Liver (tissue), 3 donors: ENCODE measurements around the gene AIP.

ENCODE experiments used
- CTCF ChIP-seq: fragments of 150-350 bp; IDR thresholded peaks from 2 replicates; pipeline ENCODE4 v1.5.1; 2017; ENCODE audit warnings: improper control_type of control experiment, low read depth, low read length; ENCODE audit not compliant: missing input control
- FOXA1 ChIP-seq: IDR thresholded peaks from 2 replicates; pipeline ENCODE4 v1.6.1; 2016; ENCODE audit warnings: antibody characterized with exemption
- GABPA ChIP-seq, 2 donors: IDR thresholded peaks in 1 of 2; conservative IDR thresholded peaks in 1 of 2; 2 replicates each; pipeline ENCODE4 v1.6.1; 2016; ENCODE audit warnings: antibody characterized with exemption in 2 of 2, mild to moderate bottlenecking in 1 of 2, moderate library complexity in 1 of 2
- HNF4A ChIP-seq, 2 donors: conservative IDR thresholded peaks; 2 replicates each; pipeline ENCODE4 v1.6.1; 2016; ENCODE audit warnings: antibody characterized with exemption in 2 of 2, mild to moderate bottlenecking in 2 of 2
- HNF4G ChIP-seq: IDR thresholded peaks from 2 replicates; pipeline ENCODE4 v1.6.1; 2016; ENCODE audit warnings: antibody characterized with exemption
- JUND ChIP-seq, 2 donors: IDR thresholded peaks; 2 replicates each; pipeline ENCODE4 v1.6.1; 2016; ENCODE audit warnings: antibody characterized with exemption in 2 of 2
- RAD21 ChIP-seq, 2 donors: IDR thresholded peaks; 2 replicates each; pipeline ENCODE4 v1.6.1; 2016; ENCODE audit warnings: antibody characterized with exemption in 2 of 2, mild to moderate bottlenecking in 2 of 2
- SP1 ChIP-seq: IDR thresholded peaks from 2 replicates; pipeline ENCODE4 v1.6.1; 2018; ENCODE audit warnings: antibody characterized with exemption, mild to moderate bottlenecking
- TAF1 ChIP-seq: conservative IDR thresholded peaks from 2 replicates; pipeline ENCODE4 v1.6.1; 2016; ENCODE audit warnings: antibody characterized with exemption, mild to moderate bottlenecking
- TF ChIP-seq, protein P1 (sequence below): IDR thresholded peaks from 2 replicates; pipeline ENCODE4 v1.6.1; 2016; ENCODE audit warnings: antibody characterized with exemption
- TF ChIP-seq, protein P2 (sequence below): IDR thresholded peaks from 2 replicates; pipeline ENCODE4 v1.6.1; 2016; ENCODE audit warnings: antibody characterized with exemption
- donor health status: healthy.
- donor health status: healthy.

GRCh38 chr11:67494371-67495233, 11.8 kb downstream of the AIP start:
- TF ChIP-seq CTCF (no peak), TAF1 (no peak), HNF4G (no peak), SP1 (no peak), HNF4A (conservative IDR thresholded peaks at IDR 0.05) (no peak), GABPA (IDR thresholded peaks at IDR 0.05 in 1 of 2, conservative IDR thresholded peaks at IDR 0.05 in 1 of 2) (no peak), RAD21 (IDR thresholded peaks at IDR 0.05) (no peak), JUND (IDR thresholded peaks at IDR 0.05) (no peak), FOXA1 (no peak)
- TF ChIP-seq, protein P1, sequence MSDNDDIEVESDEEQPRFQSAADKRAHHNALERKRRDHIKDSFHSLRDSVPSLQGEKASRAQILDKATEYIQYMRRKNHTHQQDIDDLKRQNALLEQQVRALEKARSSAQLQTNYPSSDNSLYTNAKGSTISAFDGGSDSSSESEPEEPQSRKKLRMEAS: no peak
- TF ChIP-seq, protein P2, sequence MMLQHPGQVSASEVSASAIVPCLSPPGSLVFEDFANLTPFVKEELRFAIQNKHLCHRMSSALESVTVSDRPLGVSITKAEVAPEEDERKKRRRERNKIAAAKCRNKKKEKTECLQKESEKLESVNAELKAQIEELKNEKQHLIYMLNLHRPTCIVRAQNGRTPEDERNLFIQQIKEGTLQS: no peak
